Skin of body (tissue), 2 donors: ENCODE results near the gene CHGA. TPM values are rescaled to one million over a fixed set of nuclear protein-coding genes. Genes with fewer than 3 reads are reported as not detected.

ENCODE experiments used
- DNase-seq: peaks from one replicate; lab custom pipeline; 2025; lab: John Stamatoyannopoulos, UW
- total RNA-seq: library from RNA; depleted of rRNA; stranded (reverse); fragments of >200 nt; gene quantifications from one replicate; pipeline ENCODE4 v1.2.3, GENCODE V29; 2014

Gene CHGA
- total RNA-seq, 1 donor from 2014 or later = 0.69 TPM

DNA sequence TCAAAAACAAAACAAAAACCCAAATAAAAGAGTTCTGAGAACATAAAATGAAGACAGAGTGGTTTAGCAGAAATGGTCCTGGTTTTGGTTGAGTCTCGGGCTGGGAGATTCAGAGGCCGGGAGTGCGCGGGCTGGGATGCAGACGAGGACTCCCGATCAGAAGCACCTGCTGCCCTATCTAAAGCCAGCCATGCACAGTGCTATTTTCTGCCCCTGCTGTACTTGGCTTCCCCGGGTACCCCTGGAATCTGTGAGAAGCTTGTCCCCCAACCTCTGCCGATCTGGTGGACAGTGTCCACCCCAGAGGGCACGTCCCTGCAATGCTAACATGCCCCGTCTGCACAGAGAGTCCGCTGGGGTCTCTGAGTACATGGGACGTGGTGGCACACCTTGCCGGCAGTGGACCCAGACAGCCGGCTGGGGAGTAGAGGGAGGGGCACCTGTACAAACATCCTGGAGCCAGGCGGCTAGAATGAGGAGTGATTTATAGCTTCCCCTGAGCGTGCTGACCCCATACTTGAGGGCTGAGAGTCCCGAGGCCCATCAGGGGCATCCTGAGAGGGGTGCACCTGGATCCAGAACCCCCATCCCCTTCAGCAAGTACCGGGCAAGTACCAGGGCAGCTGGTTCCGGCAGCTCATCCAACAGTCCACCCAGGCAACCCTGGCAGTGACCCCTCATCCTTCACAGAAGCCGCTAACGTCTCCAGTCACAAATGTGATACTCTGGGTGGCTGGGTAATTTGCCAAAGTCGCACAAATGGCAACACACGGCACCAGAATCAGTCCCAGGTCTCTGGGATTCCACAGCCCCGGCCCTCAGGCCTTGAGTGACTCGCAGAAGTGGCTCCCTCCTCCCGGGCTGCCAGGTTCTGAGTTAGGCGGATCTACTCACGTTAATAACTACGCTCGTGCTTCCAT, 37.1 kb downstream of the CHGA start:
- no peak for DNase-seq

DNA sequence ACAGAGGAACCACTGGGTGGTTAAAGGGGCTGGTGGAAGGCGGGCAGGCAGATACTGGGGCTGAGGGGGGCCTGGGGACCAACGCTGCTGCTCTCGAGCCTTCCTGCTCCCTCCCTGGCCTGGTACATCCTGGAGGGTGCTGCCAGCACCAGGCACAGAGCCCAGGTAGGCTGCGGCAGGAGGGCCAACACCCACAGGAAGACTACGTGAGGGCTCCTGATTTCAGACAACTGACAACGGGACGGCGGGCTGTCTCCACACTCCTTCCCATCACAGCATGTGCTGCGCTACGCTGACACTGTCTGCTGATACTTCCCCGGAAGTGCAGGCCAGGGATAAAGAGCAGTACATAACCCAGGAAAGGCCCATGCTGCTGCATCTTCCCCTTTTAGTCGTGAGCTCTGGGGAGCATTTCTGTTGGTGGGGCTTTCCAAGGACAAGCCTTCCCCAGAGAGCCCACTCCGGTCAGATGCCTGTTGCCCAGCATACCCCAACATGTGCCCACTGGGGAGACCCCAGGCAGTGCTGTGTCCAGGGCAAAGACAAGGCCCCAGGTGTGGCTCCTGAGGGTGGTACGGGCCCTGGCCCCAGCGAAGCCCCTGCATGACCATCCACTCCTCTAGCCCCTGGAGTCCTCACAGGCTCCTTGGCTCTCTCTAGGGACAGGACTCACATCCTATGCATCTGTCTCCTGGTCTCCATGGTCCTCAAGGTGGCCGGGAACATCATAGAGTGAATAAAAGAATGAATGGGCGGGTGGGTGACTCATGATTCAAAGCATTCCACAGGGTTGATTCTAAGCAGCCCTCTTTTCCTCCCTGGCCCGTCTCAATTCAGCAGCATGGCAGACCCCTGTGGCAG, 38.0 kb downstream of the CHGA start:
- no peak for DNase-seq

DNA sequence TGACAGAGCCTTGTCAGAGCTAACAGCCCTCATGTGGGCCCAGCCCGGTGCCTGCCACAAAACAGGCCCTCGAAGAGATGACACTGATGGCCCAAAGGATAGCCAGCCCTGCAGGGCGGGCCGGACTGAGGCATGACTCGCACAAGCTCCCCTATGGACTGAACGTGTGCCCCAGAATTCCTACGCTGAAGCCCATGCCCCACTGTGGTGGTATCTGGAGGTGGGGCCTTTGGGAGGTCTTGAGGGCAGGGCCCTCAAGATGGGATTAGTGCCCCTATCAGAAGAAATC, 38.6 kb downstream of the CHGA start:
- DNase-seq = no peak

DNA sequence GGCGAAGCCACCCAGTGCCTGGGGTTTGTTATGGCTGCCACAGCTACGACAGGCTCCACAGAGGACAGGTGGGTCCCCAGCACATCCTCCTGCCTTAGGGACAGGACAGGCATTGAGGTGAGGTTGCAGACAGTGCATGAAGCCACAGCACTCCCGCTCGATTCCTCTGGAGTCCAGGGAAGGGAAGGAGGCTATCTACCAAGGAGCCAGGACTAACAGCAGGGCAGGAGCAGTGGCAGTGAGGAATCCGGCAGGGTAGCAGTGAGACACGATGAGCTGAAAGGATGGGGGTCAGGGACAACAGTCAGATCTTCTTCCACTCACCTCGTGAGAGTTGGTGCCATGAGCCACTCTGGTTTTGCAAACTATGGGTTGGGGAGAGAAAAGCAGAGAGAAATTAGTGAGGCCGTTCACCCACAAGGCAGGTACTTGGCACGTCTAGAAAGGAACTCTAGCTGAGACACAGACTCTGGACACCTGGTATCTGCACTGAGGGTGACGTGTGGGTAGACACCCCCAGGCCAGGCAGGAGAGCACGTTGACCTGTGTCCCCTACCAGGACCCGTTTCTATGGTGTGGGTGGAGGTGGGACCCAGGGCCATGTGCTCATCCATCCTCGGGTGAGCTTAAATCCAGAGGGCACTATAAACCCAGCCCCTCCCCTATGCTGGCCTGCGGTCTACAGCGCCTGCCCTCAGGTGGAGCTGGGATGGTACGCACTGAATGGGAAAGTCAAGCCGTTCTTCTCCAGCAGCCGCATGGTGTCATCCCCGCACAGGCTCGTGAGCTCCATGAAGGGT, 39.3 kb downstream of the CHGA start:
- DNase-seq = no peak

DNA sequence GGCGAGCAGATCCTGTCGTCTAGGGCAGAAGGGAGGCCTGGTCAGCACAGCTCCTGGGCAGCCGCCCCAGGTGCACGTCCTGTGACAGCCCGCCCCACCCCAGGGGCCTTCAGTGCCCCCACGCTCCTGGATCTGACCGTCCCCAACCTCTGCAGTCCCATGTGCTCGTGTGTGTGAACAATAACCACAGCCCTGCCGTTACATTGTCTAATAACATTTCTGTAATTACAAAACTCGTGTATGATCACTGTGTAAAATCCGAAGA, 39.8 kb downstream of the CHGA start:
- DNase-seq = no peak

DNA sequence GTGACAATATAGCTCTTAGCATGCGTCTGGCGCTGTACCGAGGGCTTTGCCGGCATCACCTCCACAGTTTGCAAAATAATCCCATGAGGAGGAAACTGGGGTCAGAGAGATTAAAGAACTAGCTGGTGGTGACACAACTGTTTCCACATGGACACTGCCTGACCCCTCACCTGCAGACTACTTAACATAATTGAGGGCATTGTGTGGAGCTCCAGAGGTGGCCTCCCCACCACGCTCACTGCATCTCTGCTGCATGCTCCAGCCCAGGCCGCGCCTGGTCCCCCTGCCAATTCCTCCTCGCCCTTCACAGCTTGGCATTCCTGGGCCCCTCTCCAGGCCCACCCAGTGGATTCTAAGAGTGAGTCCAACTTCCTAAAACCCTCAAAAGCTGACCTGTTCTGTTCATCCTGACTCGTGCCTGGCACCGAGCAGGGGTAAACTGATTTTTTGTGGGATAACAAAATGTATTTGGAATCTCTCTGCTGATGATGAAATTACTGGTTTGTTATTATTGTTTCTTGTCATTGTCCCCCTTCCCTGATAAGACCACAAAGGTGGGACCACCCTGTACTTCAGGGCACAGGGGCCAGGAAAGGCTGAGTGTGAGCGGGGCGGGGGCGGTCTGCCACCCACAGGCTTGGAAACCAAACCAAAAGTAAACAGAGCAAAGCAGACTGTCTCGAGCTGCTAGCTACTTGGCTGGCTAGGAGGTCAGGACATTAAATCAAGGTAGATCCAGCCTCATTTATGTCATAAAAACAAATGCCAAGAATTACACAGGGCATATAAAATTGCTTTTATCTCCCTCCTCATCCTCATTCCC, 40.6 kb downstream of the CHGA start:
- DNase-seq = no peak

DNA sequence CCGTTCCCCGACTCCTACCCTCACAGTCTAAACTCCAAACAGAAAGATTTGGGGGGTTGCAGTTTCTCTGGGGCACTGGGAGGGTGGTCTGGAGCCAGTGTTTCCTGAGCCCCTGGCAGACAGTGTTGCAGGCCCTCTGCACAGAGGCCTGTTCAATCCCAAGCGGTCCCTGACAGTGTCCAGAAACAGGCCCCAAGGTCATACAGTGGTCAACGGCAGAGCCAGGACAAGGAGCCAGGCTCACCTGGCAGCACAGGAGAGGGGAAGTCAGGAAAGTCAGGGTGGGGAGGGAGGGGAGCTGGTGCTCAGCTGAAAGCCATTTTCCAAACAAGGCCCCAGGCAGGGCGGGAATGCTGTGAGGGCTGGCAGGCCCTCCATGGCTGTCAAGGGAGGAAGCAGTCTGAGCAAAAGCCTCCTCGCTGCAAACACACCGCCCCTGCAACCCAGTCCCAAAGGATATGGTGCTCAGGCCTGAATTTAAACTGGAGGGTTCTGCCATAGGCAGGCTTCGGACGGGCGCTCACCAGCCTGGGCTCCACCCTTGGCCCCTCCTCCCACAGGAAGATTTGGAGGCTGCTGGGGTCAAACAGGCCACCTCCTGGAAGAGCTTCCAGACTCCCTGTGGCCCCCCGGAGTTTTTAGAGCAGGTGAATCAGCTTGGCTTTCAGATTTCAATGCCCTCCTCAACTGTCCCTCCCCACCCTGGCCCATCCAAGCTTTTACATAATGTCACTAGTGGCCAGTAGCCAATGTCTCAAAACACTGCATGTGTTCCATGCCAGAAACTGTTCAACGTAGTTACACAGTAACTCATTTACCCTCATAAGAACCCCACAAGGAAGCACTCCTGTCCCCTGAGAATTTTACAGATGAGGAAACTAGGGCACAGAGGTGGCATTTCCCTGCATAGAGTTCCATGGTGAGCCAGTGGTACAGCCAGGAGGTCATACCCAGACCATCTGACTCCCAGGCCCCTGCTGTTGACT, 41.5 kb downstream of the CHGA start:
- DNase-seq = no peak

DNA sequence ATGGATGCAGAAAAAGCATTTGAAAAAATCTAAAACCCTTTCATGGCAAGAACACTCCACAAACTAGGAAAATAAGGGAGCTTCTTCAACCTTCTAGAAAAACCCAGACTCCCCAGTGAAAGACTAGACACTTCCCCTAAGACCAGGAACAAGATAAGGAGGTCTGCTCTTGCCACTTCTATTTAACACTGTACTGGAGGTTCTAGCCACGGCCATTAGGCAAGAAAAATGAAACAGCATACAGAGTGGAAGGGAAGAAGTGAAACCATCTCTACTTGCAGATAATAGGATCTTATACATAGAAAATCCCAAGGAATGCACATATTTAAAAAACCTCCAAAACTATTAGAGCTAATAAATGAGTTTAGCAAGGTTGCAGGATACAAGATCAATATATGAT, 42.3 kb downstream of the CHGA start:
- no peak for DNase-seq

DNA sequence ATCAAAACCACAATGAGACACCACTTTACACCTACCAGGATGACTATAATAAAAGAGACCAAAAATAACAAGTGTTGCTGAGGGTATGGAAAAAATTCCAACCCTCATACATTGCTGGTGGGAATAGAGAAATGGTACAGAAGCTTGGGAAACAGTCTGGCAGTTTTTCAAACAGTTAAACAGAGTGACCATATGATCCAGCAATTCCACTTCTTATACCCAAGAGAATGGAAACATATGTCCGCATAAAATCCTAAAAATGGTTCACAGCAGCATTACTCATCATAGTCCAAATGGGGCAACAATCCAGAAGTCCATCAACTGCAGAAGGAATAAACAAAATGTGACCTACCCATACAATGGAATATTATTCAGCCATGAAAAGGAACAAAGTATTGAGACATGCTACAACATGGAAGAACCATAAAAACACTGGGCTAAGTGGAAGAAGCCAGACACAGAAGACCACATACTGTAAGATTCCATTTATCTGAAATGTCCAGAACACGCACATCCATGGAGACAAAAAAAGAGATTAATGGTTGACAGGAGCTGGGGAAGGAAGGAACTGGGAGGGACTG, 44.5 kb downstream of the CHGA start:
- DNase-seq = no peak

DNA sequence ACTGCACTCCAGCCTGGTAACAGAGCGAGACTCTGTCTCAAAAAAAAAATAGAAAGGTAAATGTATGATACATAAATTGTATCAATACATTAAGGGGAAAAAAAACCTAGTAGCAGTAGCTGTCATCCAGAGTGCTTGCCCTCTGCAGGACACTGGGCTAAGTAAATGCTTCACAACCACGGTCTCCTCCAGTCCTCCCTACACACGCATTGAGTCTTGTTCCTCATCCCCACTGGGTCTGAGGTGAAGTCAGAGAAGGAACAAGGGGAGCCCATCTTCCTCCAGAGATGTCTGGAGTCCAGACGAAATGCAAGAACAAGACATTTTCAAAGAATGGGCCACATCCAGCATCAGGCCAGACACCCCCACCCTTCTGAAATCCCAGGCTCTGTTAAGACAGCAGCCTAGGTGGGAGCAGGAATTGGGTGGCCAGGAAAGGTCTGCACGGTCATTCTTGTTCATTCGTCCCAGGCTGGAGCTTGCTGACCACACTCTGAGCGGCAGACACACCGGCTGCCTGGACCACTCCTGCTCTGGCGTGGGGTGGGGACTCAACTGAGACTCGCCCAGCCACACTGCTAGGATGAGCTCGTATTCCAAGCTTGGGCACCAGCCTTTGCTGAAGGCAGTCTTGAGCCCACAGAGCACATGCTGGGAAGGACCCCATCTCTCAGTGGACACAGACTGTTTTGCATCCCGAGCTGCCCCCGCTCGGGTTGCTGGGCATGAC, 45.5 kb downstream of the CHGA start:
- DNase-seq = no peak

DNA sequence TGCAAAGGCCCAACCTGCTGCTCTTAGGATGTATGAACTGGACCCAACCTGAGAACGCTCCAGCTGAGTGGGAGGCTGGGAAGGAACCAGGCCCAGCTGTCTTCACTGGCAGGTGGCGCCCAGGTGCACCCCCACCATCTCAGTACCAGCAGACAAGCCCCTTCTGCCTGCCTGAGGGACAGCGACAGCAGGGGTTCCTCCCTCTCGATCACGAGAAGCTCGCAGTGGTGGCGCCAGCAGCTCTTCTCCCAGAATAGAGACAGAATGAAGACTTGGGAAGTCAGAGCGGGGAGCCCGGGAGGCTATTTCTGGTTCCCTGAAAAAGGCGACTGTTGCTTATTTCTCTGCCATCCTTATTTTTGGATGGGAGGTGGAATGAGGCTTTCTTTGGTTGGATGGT, 46.5 kb downstream of the CHGA start:
- DNase-seq = no peak

DNA sequence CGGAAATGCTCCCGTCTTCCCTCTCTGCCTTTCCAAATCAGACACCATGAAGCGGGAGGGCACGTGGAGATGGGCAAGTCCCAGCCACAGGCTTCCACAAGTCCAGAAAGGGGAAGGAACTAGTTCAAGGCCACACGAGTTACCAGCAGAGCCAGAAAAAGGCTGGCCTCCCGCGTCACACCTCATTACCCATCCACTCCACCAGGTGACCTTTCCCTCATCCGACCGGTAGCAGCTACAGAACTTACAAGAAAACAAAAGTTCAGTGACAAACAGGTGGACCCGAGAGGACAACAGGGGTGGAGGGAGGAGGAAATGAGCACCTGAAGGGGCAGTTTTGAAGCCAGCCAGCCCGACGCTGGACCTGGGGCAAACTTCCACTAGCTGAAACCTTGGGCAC, 46.9 kb downstream of the CHGA start:
- DNase-seq = no peak

DNA sequence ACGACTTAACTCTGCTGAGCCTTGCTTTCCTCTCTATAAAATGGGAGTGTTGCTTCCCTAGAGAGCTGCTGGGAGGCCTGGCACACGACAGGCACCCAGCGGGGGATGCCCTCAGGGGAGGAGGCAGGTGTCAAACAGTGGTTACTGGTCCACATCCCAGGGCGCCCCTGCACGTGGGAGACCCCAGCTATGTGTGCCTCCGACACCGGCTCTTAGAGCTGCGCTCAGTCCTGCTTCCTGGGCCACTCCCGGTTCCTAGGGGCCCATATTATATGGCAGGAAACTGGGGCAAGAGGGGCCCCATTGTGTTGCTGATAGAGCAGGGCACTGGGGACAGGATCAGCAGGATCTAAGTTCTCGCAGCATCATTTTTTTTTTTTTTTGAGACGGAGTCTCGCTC, 47.3 kb downstream of the CHGA start:
- no peak for DNase-seq

DNA sequence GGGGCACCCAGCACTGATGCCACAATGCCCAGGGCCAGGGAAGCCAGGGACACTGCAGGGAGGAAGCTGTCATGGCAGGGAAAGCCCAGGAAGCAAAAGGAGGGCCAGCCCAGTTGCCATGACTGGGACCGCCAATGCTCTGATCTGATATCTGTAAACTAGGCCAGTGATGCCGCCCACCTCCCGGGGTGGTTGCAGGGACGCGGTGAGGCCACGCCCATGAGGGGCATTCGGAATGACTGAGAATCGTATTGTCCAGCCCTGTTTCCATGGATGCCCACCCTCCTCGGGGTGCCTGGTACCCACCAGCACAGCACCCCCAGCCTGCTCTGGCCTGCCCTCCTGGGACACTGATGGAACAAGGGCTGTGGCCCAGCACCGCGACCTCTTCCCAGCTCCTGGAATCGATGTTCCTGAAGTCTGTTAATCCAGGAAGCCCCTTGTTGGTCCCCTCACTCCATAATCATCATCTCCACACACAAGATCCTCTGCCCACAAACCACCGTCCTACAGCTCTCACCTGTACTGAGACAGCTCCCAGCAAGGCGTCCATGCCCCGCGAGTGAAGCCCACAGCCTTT, 48.7 kb downstream of the CHGA start:
- no peak for DNase-seq

DNA sequence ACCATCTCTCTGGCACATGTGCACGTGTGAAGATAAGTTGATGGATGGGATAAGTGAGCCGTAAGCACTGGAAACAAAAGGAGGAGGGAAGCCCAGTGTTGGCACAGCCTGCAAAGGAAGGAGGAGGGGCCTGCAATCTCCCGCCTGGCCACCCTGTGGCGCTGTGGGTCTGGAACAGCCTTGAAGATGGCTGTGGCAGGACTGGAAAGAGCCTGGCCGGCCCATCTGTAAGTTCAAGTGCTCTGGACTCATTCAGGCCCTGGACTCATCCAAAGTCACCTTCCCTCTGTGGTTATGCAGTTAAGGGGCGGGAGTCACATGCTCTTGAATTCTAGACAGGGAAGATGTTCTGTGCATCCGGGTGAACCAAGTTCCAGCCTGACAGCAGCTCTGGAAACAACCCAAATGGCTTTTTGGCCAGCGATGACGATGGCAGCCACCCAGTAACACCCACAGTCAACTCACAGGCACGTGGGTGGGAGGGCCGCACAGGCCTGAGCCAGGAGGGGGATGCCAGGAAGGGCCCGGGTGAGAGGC, 50.4 kb downstream of the CHGA start:
- no peak for DNase-seq

DNA sequence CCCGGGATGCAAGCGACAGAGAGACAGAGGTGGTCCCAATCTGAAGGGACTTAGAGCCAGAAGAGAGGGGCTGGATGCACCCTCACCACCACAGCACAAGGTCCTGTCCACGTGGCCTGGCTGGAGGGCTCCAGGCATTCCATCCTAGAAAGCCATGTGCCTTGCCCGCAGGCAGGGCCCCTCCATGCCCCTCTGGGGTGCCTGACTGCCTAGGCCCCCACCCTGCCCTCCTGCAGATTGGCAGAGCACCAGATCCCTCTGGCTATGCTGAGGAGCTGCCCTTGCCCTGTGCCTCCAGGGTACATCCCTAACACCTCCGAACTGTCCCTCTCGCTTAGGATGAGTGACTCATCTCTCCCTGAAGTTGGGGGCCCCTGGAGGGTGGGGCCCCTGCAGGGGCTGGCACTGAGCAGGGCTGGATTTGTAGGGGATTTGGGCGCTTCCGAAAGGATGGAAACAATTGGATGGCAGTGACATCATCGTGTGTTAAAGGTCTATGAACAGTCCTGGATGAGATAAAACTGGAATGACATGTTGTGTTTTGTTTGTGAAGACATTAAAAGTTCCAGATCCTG, 50.9 kb downstream of the CHGA start:
- no peak for DNase-seq

DNA sequence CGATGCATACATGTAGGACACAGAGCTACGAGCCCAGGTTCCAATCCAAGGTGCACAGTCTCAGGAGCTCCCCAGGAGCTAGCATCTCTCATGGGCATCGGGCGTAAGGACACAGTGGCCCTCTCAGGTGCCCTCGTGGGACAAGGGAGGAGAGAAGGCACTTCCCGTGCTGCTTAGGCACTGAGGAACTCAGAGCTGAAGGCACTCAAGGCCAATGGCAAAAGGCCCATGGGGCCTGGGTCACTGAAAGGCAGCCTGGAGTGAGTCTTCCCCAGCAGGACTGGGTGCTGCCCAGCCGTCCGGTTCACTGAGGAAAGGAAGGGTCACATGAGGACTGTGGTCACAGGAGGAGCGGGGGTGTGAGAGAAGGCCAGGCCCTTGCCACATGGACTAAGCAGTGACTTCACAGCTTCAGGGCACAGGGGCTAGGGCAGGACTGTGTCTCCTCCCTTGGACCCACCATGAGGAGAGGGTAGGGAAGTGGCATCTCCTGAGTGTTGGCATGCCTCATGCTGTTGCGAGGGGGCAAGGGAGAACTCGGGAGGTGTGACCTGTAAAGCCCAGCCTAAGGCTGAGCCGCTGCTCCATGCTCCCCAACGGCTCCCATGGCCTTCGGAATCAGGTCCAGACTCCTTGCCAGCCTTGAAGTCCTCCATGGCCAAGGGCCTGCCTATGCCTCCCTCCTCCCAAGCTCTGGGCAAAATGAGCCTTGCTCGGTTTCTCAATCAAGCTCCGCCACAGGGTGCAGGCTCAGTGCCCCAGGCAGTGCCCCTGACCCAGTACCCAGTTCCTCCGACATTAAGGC, 51.8 kb downstream of the CHGA start:
- DNase-seq = no peak
